SU-DHL-6 (cell line): ENCODE results near the gene PLEKHF1.

ENCODE experiments used
- EZH2phosphoT487 ChIP-seq: fragments of 200-600 bp; sonication (generic), shearing (Covaris generic); conservative IDR thresholded peaks from 2 replicates; pipeline ENCODE4 v1.6.1; 2018; ENCODE audit warnings: mild to moderate bottlenecking, antibody characterized with exemption, low read length, moderate library complexity, mixed read lengths
- TF ChIP-seq, protein P1 (sequence below): fragments of 200-600 bp; sonication (generic); IDR thresholded peaks from one replicate; pipeline ENCODE4 v1.5.1; 2017; ENCODE audit warnings: antibody characterized with exemption, mild to moderate bottlenecking, low read length, moderate library complexity; ENCODE audit not compliant: insufficient read depth, poor library complexity, severe bottlenecking

DNA sequence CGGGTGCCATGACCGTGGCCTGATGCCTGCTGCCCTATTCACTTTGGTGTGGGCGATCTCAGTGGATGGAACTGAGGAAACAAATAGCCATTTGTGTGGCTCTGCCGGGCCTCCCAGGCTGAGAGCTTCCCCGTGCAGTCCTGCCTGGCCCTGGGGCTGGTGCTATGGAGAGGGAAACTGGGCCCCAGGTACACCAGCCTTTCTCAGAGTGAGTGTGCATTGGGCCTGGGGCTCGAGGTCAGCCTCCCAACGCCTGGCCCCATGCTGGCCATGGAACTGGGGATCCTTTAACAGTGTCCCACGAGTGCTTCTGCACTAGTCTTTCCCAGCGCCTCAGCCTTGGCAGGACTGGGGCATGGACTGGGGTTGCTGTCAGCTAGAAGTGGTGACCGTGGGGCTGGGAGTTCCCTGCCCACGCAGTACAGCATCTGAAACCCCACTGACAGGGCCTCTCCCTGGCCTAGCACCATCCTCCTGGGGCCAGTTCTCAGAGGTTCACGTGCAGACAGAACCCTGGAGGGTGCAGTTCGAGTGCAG, 10.5 kb downstream of the PLEKHF1 start:
- TF ChIP-seq, protein P1, sequence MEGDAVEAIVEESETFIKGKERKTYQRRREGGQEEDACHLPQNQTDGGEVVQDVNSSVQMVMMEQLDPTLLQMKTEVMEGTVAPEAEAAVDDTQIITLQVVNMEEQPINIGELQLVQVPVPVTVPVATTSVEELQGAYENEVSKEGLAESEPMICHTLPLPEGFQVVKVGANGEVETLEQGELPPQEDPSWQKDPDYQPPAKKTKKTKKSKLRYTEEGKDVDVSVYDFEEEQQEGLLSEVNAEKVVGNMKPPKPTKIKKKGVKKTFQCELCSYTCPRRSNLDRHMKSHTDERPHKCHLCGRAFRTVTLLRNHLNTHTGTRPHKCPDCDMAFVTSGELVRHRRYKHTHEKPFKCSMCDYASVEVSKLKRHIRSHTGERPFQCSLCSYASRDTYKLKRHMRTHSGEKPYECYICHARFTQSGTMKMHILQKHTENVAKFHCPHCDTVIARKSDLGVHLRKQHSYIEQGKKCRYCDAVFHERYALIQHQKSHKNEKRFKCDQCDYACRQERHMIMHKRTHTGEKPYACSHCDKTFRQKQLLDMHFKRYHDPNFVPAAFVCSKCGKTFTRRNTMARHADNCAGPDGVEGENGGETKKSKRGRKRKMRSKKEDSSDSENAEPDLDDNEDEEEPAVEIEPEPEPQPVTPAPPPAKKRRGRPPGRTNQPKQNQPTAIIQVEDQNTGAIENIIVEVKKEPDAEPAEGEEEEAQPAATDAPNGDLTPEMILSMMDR = no peak
- TF ChIP-seq EZH2phosphoT487 = no peak
